Dermis lymphatic vessel endothelial cell (primary cell): ENCODE measurements around the gene ARID3C. TPM values are rescaled to one million over a fixed set of nuclear protein-coding genes. Genes with fewer than 3 reads are reported as not detected.

Experiments used
- total RNA-seq: library from RNA; depleted of rRNA; stranded (reverse); fragments of >200 nt; gene quantifications from 2 replicates; pipeline ENCODE4 v1.2.1, GENCODE V29; 2014

The ARID3C gene, protein sequence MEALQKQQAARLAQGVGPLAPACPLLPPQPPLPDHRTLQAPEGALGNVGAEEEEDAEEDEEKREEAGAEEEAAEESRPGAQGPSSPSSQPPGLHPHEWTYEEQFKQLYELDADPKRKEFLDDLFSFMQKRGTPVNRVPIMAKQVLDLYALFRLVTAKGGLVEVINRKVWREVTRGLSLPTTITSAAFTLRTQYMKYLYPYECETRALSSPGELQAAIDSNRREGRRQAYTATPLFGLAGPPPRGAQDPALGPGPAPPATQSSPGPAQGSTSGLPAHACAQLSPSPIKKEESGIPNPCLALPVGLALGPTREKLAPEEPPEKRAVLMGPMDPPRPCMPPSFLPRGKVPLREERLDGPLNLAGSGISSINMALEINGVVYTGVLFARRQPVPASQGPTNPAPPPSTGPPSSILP
- under 0.01 and 0.09 TPM in 2 replicates for total RNA-seq

DNA sequence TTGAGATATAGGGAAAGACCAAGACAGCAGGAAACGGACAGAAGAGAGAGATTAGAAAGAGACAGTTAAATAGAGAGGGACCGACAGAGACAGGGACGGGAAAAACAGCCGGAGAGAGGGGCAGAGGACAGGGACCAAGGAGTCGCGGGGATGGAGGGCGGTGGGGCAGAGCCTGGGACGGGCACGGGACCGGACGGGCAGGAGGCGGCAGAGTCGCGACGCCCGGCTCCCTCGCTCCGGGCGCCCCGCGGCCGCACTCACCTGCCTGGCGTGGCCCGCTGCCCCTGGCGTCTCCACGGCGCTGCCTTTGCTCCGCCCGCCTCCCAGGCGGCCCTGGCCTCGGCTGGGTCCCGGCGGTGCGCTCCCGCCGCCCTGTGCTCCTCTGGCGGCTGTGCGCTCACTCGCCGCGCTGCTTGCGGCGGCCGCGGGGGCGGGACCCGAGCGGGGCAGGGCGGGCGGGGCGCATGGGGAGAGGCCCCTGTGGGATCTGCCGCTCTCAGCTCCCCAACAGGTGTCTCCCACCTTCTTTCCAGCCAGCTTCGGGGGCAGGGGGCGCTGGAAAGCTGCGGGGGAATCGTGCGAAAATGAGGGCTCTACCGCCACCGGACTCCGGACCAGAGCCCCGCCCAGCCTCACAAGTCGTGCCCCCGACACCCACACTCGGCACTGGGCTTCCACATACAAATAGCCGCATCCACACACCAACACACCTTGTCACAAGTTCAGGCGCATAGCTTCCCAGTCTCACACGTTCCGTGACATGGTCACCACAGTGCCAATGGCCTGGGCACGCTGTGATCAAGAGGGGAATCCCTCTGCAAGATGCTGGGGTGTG, at the start of gene ARID3C:
TSS of gene ARID3C (minus strand) at position 411 of the 835 bp plus-strand sequence. CDS start 1,052 bp downstream, outside the sequence.

GRCh38 chr9:34662526-34663302, 33.8 kb upstream of the ARID3C start, which contains the start of gene CCL27:
Gene CCL27, minus strand, starts transcription at chr9:34662657. Its CDS starts 24 bp downstream, at chr9:34662633.

GRCh38 chr9:34651876-34652601, 23.2 kb upstream of the ARID3C start, which contains the start of gene IL11RA:
Gene IL11RA, plus strand, starts transcription at chr9:34652185. Its CDS starts 3,033 bp downstream, at chr9:34655218.

DNA sequence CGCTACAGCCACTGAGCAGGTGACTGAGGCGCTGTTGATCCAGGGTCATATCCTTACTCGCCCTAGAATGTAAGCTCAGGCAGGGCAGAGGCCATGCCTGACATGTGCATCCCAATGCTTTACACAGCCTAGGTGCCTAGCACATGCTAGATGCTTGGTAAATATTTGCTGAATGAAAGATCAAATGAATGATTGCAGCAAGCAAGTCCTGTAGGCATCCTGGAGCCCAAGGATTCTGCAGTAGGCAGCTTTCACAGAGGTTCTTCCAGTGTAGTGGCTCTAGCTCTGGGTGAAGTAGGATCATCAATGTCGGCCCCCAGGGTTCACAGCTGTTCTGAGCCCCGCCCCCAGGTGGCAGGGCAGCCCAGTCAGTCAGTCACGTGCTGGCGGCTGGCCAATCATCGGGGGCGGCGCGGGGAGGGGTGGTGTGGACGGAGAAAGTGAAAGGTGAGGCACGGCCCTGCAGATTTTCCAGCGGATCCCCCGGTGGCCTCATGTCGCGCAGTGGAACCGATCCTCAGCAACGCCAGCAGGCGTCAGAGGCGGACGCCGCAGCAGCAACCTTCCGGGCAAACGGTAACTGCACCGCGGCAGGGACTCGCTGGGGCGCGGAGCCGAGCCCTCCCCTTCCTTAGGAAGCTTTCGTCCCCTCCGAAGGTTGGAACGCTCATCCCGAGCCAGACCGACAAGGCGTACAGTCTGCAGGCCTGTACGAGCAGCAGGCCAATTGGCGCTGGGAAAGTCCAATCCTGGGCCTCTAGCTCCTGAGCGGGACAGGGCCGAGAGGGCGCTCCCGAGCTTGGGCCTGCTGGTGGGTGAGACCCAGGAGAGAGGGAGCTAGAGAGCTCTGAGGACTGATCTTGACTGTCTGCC, 17.6 kb upstream of the ARID3C start, which contains the start of gene GALT:
TSS of gene GALT (plus strand) at position 465 of the 873 bp plus-strand sequence. CDS start at position 495, 30 bp downstream.

DNA sequence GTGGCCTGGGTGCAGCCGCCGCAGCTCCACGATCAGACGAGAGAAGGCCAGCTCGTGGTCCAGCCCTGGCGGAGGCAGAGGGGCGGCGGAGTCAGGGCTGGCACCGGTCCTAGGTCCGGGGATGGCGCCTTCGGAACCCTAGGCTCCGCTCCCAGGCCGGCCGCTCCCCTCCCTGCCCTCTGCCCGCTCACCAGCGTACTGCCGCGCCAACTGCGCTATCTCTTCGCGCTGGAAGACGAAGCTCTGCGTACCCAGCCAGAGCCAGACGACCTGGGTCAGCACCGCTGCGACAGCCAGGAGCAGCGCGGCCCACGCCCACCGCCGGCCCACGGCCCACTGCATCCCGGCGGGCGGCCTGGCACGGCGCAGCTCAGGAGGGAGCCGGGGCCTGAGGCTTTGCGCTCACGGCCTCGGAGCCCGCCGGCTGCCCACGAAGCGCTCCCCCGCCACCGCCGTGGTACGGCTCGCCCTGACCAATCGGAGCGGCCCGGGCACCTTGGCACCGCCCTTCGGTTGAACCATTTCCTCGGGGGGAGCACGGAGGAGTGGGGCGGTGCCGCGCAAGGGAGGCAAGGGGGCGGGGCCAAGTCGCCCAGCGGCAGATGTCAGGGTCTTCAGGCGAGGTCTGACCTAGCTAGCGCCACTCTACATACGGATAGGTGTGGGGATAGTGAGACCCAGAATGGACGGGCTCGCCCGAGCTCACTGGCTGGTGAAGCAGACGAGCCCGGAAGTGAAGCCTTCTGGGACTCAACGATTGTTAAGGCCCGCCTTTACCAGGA, 8.7 kb upstream of the ARID3C start, which contains the start of gene SIGMAR1:
TSS of gene SIGMAR1 (minus strand) at position 432 of the 782 bp plus-strand sequence. CDS start at position 342, 90 bp downstream.

GRCh38 chr9:34620061-34620994, 8.5 kb downstream of the ARID3C start, which contains the start of gene DCTN3:
Gene DCTN3, minus strand, starts transcription at chr9:34620495. Its CDS starts 31 bp downstream, at chr9:34620464.

GRCh38 chr9:34611811-34612787, 16.8 kb downstream of the ARID3C start, which contains the start of gene RPP25L:
Gene RPP25L, minus strand, starts transcription at chr9:34612097. Its CDS starts 801 bp downstream, at chr9:34611296.

DNA sequence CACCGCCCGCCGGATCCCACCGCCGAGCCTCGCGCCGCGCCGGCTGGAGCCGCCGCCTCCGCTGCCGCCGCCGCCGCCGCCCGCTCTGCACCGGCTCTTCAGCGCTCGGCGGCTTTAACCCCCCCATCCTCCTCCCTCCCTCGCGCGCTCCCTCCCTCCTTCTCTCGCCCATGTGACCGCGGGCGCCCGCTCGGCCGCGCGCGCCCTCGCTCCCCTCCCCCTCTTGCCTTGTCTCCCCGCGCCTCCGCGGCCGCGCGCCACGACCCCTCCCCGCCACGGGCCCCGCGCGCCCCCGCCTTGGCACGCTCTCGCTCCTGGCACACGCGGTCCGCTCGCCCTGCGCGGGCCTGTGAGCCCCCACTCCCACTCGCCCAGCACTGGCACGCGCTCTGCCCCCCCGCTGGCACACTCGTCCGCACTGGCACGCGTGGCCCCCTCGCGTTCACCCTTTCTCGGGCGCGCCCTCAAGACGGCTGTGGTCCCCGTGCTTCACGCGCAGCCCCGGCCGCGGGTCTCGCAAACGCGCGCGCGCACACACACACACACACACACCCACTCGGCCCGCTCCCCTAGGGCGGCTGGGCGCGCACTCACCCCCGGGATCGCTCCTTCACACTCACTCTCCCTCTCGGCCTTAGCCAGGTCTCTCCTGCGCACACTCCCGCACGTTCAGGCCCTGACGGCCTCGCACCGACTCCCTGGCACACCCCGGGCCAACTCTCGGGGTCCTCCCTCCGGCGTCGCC, 39.1 kb downstream of the ARID3C start, which contains the start of gene CNTFR:
TSS of gene CNTFR (minus strand) at position 89 of the 745 bp plus-strand sequence. CDS start 20,743 bp downstream, outside the sequence.

Other genes starting within 250 kb of the ARID3C start
- 3.1 and 3.9 TPM in 2 replicates for gene FAM219A, start 170.5 kb downstream of the ARID3C start, total RNA-seq
- 0.11 TPM in 1 of 2 replicates, not detected in the other for gene DNAI1, start 170.3 kb downstream of the ARID3C start, total RNA-seq
- gene ENHO, start 106.1 kb downstream of the ARID3C start, total RNA-seq = not detected in 2 replicates
- not detected in 2 replicates for gene CNTFR, start 39.3 kb downstream of the ARID3C start, total RNA-seq
- 16.1 and 18.5 TPM in 2 replicates for gene RPP25L, start 17.0 kb downstream of the ARID3C start, total RNA-seq
- gene DCTN3, start 8.6 kb downstream of the ARID3C start, total RNA-seq = 78.3 and 80.4 TPM in 2 replicates
- gene SIGMAR1, start 8.7 kb upstream of the ARID3C start, total RNA-seq = 23.5 and 26.0 TPM in 2 replicates
- gene GALT, start 17.6 kb upstream of the ARID3C start, total RNA-seq = 29.8 TPM in 2 replicates
- 3.1 and 4.6 TPM in 2 replicates for gene IL11RA, start 23.1 kb upstream of the ARID3C start, total RNA-seq
- gene CCL27, start 33.6 kb upstream of the ARID3C start, total RNA-seq = not detected in 2 replicates
- not detected in 2 replicates for gene CCL19, start 62.2 kb upstream of the ARID3C start, total RNA-seq
- 1.4 and 8.6 TPM in 2 replicates for gene CCL21, start 81.1 kb upstream of the ARID3C start, total RNA-seq